Activated CD4-positive, alpha-beta T cell treated with anti-CD3 and anti-CD28 coated beads, Interleukin-2, Interleukin-6, amounts not matched to agents 100 ng/mL and 50 ng/mL, durations not matched to agents 16 hours and 8 hours (primary cell): Measurements from ENCODE around the gene GOLGA6L2.
"Not testable (repeated sequence)": the region's sequence is repeated elsewhere in the genome, so short reads cannot be mapped to it uniquely, and the experiment has no call there.

Experiments used
- DNase-seq: peaks from one replicate; pipeline ENCODE4 v3.0.0-alpha.2; 2020

Gene GOLGA6L2, protein sequence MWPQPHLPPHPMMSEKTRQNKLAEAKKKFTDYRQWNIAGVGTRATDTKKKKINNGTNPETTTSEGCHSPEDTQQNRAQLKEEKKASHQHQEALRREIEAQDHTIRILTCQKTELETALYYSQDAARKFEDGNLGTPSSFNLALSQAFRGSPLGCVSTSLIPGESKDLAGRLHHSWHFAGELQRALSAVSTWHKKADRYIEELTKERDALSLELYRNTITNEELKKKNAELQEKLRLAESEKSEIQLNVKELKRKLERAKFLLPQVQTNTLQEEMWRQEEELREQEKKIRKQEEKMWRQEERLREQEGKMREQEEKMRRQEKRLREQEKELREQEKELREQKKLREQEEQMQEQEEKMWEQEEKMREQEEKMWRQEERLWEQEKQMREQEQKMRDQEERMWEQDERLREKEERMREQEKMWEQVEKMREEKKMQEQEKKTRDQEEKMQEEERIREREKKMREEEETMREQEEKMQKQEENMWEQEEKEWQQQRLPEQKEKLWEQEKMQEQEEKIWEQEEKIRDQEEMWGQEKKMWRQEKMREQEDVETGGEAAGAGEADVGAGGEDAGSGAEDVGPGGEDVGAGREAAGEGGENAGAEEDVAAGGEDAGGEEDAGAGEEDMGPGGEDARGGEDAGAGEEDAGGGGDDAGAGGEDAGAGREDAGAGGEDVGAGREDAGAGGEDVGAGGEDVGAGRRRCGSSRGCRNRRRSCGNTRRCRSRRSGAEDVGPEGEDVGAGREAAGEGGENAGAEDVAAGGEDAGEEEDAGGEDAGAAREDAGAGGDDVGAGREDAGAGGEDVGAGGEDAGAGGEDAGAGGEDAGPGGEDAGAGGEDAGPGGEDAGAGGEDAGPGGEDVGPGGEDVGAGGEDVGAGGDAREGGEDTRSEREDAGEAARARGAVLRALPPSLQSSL

DNA sequence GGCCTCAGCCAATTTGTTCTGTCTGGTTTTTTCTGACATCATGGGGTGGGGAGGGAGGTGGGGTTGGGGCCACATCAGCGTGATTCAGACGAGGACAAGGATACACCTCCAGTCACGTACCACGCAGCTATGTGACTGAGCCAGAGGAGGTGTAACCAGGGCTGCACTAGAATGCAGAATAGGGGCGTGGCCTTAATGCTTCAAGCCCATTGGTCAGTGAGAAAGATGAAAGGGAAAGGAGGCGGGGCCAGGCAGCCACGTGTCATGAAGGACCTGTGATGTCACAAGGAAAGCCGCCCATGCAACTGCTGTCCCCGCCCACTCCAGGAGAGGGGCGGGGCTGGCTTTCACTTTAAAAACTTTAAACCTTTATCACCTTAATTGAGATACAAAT lies at the start of gene GOLGA6L2:
Gene GOLGA6L2 (minus strand): TSS at position 137 of the 394 bp plus-strand sequence. CDS start 62 bp downstream, at position 75.
- peak; percentile 6 for DNase-seq

DNA sequence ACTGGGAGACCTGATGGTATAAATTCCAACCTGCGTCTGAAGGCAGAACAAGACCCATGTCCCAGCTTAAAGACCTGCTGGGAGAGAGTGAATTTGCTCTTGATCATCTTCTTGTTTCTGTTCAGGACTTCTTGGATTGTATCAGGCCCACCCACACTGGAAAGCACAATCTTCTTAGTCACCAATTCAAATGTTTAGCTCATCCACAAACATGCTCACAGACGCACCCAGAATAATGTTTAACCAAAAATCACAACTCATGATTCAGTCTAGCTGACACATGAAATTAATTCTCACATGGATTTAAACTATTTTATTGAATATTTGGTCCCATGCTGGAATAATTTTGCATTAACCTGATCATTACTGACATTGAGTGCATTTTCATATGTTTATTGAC lies 37.8 kb upstream of the GOLGA6L2 start:
- no peak for DNase-seq

DNA sequence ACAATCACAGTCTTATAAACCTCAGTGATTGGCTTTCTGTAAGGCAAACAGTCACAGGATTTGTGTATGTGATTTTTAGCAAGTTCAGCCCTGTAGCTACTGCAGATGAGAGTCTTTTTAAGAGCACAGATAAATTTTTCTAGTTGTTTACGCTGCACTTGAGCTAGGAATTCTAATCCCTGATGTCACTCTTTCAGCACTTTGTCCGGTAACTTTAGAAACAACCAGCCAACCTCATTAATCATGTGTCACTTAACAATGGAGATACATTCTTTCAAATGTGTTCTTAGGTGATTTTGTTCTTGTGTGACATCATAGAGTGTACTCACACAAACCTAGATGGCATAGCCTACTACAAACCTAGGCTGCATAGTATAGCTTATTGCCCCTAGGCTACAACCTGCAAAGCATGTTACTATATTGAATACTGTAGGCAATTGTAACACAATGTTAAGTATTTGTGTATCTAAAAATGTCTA lies 36.8 kb upstream of the GOLGA6L2 start:
- DNase-seq = no peak

DNA sequence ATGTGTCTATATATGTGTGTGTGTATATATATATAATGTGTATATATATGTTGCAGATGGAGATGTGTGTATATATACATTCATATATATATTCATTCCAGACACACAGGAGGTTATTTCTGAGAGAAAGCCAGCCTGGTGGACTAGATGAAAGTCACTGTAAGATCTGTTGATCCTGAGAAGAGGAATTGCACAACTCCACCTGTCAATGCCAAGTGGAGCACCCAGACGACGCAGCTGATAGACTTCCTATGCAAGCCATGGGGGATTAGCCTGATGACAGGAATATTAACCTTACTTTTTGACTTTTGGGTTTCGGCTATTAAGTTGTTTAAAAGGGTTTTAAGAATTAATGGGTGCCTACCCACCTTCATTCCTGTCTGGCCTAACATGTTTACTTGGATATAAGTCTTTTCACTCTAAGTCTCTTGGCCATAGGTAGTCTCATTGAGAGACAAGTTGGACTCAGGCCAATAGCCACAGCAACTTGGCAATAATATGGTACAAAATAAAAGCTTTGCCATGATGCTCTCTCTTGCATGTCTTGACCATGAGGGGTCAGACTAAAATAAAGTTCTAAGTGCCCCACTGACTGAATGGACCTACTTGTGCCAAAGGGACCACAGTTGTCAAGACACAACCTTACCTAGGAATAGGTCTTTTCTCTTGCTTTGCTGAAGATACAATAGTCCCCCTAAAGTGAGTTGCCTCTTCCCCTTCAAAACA lies 35.9 kb upstream of the GOLGA6L2 start:
- DNase-seq = no peak

DNA sequence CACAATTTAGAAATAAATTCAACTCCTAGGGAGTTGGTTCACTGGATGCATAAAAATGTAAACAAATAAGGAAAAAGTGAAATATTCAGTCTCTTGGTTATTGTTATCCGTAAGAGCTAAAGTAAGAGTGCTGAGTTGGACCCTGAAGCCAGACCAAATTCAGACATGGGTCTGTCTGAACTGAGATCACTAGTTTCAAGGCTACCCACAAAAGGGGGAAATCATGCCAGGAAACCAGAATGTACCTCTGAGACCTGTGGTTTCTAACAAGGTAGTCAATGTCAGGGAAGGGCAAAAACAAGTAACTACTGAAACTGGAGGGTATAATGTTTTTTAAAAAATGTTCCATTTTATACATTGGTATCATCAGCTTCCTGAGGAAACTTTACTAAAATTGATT lies 35.2 kb upstream of the GOLGA6L2 start:
- no peak for DNase-seq

DNA sequence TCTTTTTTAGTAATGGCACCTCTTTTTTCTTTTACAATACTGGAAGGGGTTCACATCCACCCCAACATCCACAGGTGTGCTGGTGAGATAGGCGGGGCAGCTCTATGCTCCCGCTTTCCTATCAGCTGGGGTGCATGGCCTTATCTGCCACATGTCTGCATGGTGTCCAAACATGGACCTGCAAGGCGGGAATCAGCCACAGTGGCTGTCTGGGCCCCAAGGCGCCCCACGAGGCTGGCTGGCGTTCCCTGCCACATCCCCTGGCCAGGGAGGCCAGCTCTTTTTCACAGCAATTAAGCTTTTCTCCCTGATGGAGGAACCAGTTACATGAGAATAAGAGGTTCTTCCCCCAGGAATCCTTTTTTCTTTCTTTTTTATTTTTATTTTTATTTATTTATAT lies 30.9 kb upstream of the GOLGA6L2 start:
- no peak for DNase-seq

DNA sequence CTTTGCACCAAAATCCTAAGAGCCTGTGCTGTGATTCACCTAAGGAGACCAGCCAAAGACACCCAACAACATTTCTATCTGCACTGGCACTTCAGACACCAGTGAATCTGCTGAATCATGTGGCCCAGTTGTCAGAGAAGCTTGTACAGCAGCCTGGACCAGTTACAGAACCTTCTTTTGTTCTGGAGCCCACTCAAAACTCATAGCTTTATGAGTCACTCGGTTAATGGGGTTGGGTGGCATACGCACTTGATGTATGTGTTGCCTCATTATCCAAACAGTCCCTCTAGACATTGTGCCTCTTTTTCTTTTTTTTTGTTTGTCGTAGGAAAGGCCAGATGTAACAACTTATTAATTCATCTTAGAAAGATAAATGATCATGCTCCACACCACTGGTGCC lies 25.6 kb upstream of the GOLGA6L2 start:
- no peak for DNase-seq

DNA sequence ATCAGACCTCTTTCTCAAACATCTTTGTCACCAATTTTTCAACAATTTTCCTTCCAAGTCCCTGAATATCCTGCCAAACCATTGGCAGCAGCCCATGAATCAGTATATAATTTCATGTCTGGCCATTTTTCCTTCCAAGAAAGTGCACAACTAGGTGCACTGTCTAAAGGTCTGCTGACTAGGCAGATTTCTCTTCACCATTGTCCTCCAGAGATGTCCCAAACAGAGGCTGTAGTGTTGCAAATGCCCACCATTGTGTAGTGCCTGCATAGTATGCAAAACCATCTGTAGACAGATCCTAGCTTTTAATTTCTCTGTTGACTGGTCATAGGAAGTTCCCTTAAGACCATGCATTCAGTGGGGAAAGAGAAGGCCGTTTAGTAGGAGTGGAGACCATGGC lies 25.0 kb upstream of the GOLGA6L2 start:
- DNase-seq = no peak

DNA sequence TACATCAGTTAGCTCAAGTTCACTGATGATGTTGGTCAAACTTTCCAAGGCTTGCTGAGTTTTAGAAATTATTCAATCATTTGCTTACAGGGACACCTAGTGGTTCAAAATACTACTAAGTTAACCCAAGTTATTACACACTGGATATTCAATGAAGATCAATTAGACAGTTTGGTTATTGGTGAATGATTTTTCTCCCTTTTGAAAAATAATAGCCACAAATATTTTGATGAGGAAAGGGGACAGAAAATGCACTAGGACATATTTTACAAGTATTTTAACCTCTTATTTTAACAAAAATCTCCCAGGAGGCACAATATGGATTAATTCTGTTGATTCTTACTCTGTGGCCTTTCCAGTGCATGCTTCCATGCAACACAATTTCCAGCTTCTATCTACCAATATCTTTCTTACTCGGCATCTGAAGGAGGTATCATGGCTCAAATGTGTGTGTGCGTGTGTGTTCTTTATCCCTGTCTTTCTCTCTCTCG lies 20.1 kb upstream of the GOLGA6L2 start:
- DNase-seq = peak; percentile 20

DNA sequence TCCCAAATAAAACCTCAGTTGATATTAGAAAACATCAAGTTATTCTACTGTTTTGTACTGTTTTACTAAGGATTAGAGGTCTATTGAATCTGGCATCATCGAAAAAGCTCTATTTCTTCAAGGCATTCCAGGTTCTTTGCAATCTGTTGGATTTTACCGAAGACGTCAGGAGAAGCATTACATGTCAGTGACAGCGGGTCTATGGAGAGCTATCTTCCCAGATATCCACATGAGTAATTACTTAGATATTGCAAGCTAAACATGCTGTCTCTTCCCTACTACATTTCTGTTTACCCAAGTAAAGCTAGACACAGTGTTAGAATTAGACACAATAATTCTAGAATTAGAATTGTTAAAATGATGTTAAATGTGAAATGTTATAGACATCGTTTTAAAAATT lies 10.8 kb upstream of the GOLGA6L2 start:
- DNase-seq = no peak

DNA sequence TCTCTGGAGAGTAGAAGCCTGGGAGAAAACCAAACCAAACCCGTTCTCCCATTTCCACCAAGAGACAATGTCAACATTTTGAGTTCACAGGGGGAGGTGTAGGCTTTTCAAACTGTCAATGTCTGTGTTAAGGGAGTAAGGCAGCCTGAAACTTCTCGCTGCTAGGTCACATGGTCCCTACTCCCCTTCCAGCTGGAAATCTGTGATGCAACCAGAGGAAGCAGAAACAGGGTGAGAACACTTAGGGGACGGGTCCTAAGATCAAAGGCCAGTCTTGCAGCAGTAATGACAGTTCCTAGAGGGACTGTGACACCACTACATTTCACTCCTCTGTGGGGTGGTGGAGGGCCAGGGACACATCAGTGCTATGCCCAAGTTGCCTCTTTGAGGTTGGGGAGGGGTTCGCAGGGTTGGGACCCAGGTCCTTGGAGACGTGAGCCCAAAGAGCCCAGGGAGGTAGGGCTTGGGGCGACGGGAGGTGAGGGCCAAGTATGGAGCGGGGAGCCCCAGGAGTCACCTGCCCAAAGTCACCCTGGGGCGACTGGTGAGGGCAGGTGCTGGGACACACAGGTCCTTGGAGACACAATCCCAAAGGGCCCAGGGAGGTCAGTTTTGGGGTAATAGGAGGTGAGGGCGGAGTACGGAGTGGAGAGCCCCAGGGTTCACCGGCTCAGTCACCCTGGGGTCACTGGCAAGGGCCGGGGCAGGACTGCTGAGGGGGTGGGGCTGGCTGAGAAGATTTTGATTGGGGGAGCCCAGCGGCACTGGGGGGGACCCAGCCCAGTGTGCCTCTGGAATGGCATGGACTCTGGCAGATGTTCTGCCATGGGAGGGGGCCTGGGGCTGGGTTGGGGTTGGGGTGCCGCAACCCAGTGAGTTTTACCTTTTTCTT lies 582 bp downstream of the GOLGA6L2 start:
- no peak for DNase-seq

DNA sequence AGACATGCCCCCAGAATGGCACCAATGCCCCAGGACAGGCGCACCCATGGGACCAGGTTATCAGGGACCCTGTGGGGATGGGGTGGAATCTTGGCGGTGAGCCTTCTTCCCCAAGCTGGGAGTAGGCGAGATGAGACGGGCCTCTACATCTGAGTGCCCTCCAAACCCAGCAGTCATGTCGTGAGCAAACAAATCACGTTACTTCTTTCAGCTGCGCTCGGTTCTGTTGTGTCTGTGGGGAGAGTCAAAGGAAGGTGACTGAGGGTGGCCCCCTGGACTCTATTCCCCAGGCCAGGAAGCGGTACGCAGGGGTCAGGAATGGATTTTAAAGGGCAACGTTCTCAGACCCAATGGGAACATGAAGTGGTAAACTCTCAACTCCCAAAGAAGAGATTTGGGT lies 2.8 kb downstream of the GOLGA6L2 start:
- DNase-seq = no peak

DNA sequence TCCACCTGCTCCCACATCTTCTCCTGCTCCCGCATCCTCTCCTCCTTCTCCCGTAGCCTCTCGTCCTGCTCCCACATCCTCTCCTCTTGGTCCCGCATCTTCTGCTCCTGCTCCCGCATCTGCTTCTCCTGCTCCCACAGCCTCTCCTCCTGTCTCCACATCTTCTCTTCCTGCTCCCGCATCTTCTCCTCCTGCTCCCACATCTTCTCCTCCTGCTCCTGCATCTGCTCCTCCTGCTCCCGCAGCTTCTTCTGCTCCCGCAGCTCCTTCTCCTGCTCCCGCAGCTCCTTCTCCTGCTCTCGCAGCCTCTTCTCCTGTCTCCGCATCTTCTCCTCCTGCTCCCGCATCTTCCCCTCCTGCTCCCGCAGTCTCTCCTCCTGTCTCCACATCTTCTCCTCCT lies 5.8 kb downstream of the GOLGA6L2 start:
- no peak for DNase-seq

DNA sequence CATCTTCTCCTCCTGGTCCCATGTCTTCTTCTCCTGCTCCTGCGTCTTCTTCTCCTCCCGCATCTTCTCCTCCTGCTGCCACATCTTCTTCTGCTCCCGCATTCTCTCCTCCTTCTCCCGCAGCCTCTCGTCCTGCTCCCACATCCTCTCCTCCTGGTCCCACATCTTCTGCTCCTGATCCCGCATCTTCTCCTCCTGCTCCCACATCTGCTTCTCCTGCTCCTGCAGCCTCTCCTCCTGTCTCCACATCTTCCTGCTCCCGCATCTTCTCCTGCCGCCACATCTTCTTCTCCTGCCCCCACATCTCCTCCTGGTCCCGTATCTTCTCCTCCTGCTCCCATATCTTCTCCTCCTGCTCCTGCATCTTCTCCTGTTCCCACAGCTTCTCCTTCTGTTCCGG lies 6.4 kb downstream of the GOLGA6L2 start:
- DNase-seq = no peak

DNA sequence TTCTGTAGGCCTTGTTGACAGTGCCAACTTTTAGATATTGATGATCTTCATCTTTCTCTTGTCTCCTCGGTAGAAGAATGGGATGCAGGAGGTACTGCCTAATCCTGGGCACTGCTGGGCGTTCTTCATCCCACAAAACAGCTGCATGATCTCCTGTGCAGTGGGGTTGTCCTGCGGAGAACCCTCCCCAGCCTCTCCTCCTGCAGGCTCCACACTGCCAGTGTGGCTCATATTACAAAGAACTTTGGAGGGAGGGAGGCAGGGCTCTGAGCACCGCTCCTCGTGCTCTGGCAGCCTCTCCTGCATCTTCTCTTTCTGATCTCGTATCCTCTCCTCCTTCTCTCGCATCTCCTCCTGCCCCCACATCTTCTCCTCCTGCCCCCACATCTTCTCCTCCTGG lies 7.5 kb downstream of the GOLGA6L2 start:
- no peak for DNase-seq

DNA sequence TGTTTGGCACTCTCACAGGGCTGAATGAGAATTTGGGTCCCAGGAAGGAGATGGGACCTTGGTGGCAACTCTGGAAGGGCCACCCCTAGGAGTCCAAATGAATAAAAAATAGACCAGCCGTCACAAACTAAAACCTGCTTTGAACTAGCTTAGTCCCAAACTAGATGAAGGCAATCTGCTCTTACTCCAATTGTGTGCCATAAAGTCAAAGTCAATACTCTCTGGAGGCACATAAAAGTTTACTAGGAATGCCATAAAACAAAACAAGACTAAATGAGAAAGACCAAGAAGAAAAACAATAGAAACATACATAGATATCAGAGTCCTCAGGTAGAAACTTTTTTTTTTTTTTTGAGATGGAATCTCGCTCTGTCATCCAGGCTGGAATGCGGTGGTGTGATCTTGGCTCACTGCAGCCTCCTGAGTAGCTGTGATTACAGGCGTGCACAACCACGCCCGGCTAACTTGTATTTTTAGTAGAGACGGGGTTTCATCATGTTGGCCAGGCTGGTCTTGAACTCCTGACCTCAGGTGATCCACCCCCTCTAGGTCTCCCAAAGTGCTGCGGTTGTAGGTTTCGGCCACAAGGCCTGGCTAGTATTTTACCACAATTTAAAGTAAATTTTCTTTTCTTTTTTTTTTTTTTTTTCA lies 8.1 kb downstream of the GOLGA6L2 start:
- DNase-seq = no peak

DNA sequence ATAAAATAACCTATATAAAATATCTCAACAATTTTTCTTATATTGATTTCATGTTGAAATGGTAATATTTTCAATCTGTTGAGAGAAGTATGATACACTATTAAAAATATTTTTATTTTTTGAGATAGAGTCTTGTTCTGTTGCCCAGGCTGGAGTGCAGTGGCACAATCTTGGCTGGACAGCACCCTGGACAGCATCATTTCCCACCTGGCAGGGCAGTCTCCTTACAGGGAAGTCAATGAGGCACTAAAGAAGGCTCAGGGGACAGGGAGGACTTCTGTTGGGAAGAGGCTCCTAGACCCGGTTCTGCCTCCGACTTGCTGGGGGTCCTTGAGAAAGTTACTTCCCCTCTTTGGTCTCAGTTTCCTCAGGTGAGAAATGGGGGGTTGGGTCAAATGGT lies 9.4 kb downstream of the GOLGA6L2 start:
- no peak for DNase-seq

DNA sequence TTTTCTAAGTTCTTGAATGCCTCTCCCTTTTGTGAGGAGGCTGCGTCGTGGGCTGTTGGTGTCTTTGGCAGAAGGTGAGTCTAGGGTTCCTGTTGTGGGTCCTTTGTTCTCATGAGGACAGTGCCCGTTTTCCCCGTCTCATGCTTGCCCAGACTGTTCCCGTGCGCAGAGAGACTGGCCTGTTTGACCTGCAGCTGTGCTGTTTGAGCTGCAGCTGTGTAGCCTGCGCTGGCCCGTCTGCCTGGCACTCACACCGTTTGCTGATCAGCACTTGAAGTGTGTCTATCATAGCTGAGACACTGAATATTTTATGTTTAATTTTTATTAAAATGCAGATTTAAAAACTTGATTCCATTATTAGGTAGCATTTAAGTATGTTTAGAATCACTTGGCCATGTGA lies 9.9 kb downstream of the GOLGA6L2 start:
- DNase-seq = no peak

DNA sequence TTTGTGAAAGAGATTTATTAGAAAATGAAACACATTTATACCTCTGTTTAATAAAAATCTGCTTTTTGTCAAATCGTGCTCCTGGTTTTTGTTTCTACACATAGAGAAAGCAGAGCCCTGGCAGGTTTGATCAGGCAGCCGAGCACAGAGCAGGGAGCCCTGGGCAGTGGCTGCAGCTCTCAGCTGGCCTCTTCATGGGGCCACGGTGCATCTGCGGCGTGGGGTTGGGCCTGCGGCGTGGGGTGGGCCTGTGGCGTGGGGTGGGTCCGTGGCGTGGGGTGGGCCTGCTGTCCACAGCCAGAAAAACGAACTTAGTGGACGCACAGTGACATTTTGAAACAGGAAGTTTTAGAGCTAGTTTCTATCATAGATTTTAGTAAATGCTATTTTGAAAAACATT lies 10.6 kb downstream of the GOLGA6L2 start:
- DNase-seq = no peak

DNA sequence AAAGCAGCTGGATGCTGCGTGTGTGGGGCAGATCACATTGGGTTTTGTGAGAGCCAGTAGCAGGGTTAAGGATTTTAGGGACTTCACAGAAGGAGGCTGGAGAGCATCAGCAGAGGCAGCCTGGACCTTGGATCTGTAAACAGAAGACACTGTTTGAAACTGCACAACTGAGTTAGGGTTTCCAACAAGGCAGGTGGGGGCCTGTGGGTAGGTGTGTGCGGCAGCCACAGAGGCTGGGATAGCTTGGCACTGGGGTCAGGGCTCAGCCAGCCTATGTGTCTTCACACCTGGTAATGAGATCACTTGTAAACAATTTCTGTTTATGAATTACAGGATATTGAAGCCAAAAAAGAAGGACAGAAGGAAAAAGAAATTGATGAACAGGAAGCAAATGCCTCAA lies 12.3 kb downstream of the GOLGA6L2 start:
- DNase-seq = not testable (repeated sequence)

DNA sequence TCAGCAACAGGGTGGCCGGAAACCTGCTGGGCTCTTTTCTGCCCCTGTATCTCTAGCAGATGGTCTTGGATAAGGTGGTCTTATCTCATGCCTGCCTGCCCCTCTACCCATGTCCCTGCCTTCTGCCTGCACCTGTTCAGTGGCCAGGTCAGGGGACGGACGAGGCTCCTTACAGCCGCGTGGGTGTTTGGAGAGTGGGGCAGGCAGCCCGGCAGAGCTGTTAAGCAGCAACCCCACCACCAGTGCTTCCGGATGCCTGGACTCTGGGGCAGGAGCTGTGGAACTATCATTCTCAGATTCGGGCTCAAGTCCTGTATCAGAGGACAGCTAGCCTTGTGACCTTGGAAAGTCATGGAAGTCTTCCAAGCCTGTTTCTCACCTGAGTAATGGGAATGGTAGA lies 21.7 kb downstream of the GOLGA6L2 start:
- DNase-seq = not testable (repeated sequence)
